ENCODE data around the gene PDS5A. TPM values are rescaled to one million over a fixed set of nuclear protein-coding genes. Genes with fewer than 3 reads are reported as not detected.
"Not testable (repeated sequence)": the region's sequence is repeated elsewhere in the genome, so short reads cannot be mapped to it uniquely, and the experiment has no call there.

Gene PDS5A
- 65.5 TPM for polyA plus RNA-seq (2013, experiment 1 of 4)
- 62.2 TPM for polyA plus RNA-seq (2013, experiment 2 of 4)
- 54.5 TPM for polyA plus RNA-seq (2013, experiment 3 of 4)
- 61.5 TPM for polyA plus RNA-seq (2013, experiment 4 of 4)

- Histone ChIP-seq H3K4me1 (ENCODE audit: control insufficient read depth, insufficient read depth, low read length) (peaks cover 9% of the 10 kb centered on the region), H3K4me3 (ENCODE audit: insufficient read depth, low read depth, low read length) (peak within 1 kb of the TSS; percentile 66), H3K27ac (ENCODE audit: insufficient read depth, low read depth, low read length, poor library complexity, severe bottlenecking) (peak within 1 kb of the TSS; percentile 87), H3K36me3 (ENCODE audit: control insufficient read depth, insufficient read depth, low read length) (peaks cover 18% of the 10 kb centered on the region), H3K9me3 (ENCODE audit: control insufficient read depth, low read length) (no peaks in the 10 kb centered on the region), H3K27me3 (ENCODE audit: control insufficient read depth, insufficient read depth, low read length, poor library complexity, severe bottlenecking) (no peaks in the 10 kb centered on the region)
- WGBS, 2 experiments, result 2% methylated on average over 117 of the region's 117 CpGs
Measured at GRCh38 chr4:39977489-39978377, at the start of gene PDS5A. Gene PDS5A (minus strand): TSS chr4:39977911. CDS start chr4:39976577, 1,334 bp downstream.

GRCh38 chr4:40024049-40024448, 46.3 kb upstream of the PDS5A start:
- H3K27ac ChIP-seq (ENCODE audit: insufficient read depth, low read depth, low read length, poor library complexity, severe bottlenecking); H3K36me3 ChIP-seq (ENCODE audit: control insufficient read depth, insufficient read depth, low read length); H3K4me1 ChIP-seq (ENCODE audit: control insufficient read depth, insufficient read depth, low read length); H3K9me3 ChIP-seq (ENCODE audit: control insufficient read depth, low read length); H3K4me3 ChIP-seq (ENCODE audit: insufficient read depth, low read depth, low read length); H3K27me3 ChIP-seq (ENCODE audit: control insufficient read depth, insufficient read depth, low read length, poor library complexity, severe bottlenecking): not testable (repeated sequence)
- 86 to 92% methylated on average over 3 to 5 of the region's 7 CpGs for WGBS, 2 experiments

GRCh38 chr4:40021116-40021515, 43.4 kb upstream of the PDS5A start:
- H3K27me3 ChIP-seq (ENCODE audit: control insufficient read depth, insufficient read depth, low read length, poor library complexity, severe bottlenecking); H3K27ac ChIP-seq (ENCODE audit: insufficient read depth, low read depth, low read length, poor library complexity, severe bottlenecking); H3K9me3 ChIP-seq (ENCODE audit: control insufficient read depth, low read length); H3K36me3 ChIP-seq (ENCODE audit: control insufficient read depth, insufficient read depth, low read length); H3K4me1 ChIP-seq (ENCODE audit: control insufficient read depth, insufficient read depth, low read length); H3K4me3 ChIP-seq (ENCODE audit: insufficient read depth, low read depth, low read length): not testable (repeated sequence)
- WGBS, 2 experiments, result 93 to 95% methylated on average over 7 of the region's 7 CpGs

- H3K36me3 ChIP-seq (ENCODE audit: control insufficient read depth, insufficient read depth, low read length), result no peaks in the 10 kb centered on the region
- no peaks in the 10 kb centered on the region for H3K9me3 ChIP-seq (ENCODE audit: control insufficient read depth, low read length)
- WGBS, 2 experiments, result 91% methylated on average over 15 of the region's 15 CpGs
- H3K27me3 ChIP-seq (ENCODE audit: control insufficient read depth, insufficient read depth, low read length, poor library complexity, severe bottlenecking), result no peaks in the 10 kb centered on the region
- H3K4me1 ChIP-seq (ENCODE audit: control insufficient read depth, insufficient read depth, low read length), result no peaks in the 10 kb centered on the region
- no peak overlapping the region for H3K4me3 ChIP-seq (ENCODE audit: insufficient read depth, low read depth, low read length)
- H3K27ac ChIP-seq (ENCODE audit: insufficient read depth, low read depth, low read length, poor library complexity, severe bottlenecking), result no peak overlapping the region
Measured at GRCh38 chr4:40020221-40020620, 42.5 kb upstream of the PDS5A start.

GRCh38 chr4:40016007-40016406, 38.3 kb upstream of the PDS5A start:
- no peaks in the 10 kb centered on the region for H3K9me3 ChIP-seq (ENCODE audit: control insufficient read depth, low read length)
- H3K4me3 ChIP-seq (ENCODE audit: insufficient read depth, low read depth, low read length), result no peak overlapping the region
- no peaks in the 10 kb centered on the region for H3K4me1 ChIP-seq (ENCODE audit: control insufficient read depth, insufficient read depth, low read length)
- H3K27me3 ChIP-seq (ENCODE audit: control insufficient read depth, insufficient read depth, low read length, poor library complexity, severe bottlenecking), result no peaks in the 10 kb centered on the region
- H3K27ac ChIP-seq (ENCODE audit: insufficient read depth, low read depth, low read length, poor library complexity, severe bottlenecking), result no peak overlapping the region
- H3K36me3 ChIP-seq (ENCODE audit: control insufficient read depth, insufficient read depth, low read length), result no peaks in the 10 kb centered on the region
- 96 to 97% methylated on average over 2 of the region's 2 CpGs for WGBS, 2 experiments

GRCh38 chr4:40003986-40004385, 26.3 kb upstream of the PDS5A start:
- 100% methylated on average over 1 of the region's 1 CpG for WGBS, 2 experiments

GRCh38 chr4:40000711-40001110, 23.0 kb upstream of the PDS5A start:
- Histone ChIP-seq H3K4me1 (ENCODE audit: control insufficient read depth, insufficient read depth, low read length) (no peaks in the 10 kb centered on the region), H3K4me3 (ENCODE audit: insufficient read depth, low read depth, low read length) (no peak overlapping the region), H3K27me3 (ENCODE audit: control insufficient read depth, insufficient read depth, low read length, poor library complexity, severe bottlenecking) (no peaks in the 10 kb centered on the region), H3K9me3 (ENCODE audit: control insufficient read depth, low read length) (no peaks in the 10 kb centered on the region), H3K27ac (ENCODE audit: insufficient read depth, low read depth, low read length, poor library complexity, severe bottlenecking) (no peak overlapping the region), H3K36me3 (ENCODE audit: control insufficient read depth, insufficient read depth, low read length) (no peaks in the 10 kb centered on the region)
- WGBS, 2 experiments, result 83 to 88% methylated on average over 5 to 6 of the region's 6 CpGs

More at GRCh38 chr4:40003986-40004385, 26.3 kb upstream of the PDS5A start:
- H3K27ac ChIP-seq (ENCODE audit: insufficient read depth, low read depth, low read length, poor library complexity, severe bottlenecking), result no peak overlapping the region
- no peaks in the 10 kb centered on the region for H3K27me3 ChIP-seq (ENCODE audit: control insufficient read depth, insufficient read depth, low read length, poor library complexity, severe bottlenecking)
- no peaks in the 10 kb centered on the region for H3K36me3 ChIP-seq (ENCODE audit: control insufficient read depth, insufficient read depth, low read length)
- H3K4me3 ChIP-seq (ENCODE audit: insufficient read depth, low read depth, low read length), result no peak overlapping the region
- H3K4me1 ChIP-seq (ENCODE audit: control insufficient read depth, insufficient read depth, low read length), result no peaks in the 10 kb centered on the region
- no peaks in the 10 kb centered on the region for H3K9me3 ChIP-seq (ENCODE audit: control insufficient read depth, low read length)

- WGBS, 2 experiments, result 87 to 93% methylated on average over 7 to 8 of the region's 8 CpGs
- no peak overlapping the region for H3K27ac ChIP-seq (ENCODE audit: insufficient read depth, low read depth, low read length, poor library complexity, severe bottlenecking)
Measured at GRCh38 chr4:39998659-39999345, 21.1 kb upstream of the PDS5A start.

GRCh38 chr4:39996811-39997210, 19.1 kb upstream of the PDS5A start:
- no peaks in the 10 kb centered on the region for H3K9me3 ChIP-seq (ENCODE audit: control insufficient read depth, low read length)
- H3K4me3 ChIP-seq (ENCODE audit: insufficient read depth, low read depth, low read length), result no peak overlapping the region
- no peaks in the 10 kb centered on the region for H3K4me1 ChIP-seq (ENCODE audit: control insufficient read depth, insufficient read depth, low read length)
- H3K36me3 ChIP-seq (ENCODE audit: control insufficient read depth, insufficient read depth, low read length), result no peaks in the 10 kb centered on the region
- H3K27ac ChIP-seq (ENCODE audit: insufficient read depth, low read depth, low read length, poor library complexity, severe bottlenecking), result no peak overlapping the region
- WGBS, 2 experiments, result 77 to 81% methylated on average over 7 to 8 of the region's 8 CpGs
- H3K27me3 ChIP-seq (ENCODE audit: control insufficient read depth, insufficient read depth, low read length, poor library complexity, severe bottlenecking), result no peaks in the 10 kb centered on the region

More at GRCh38 chr4:39998659-39999345, 21.1 kb upstream of the PDS5A start:
- Histone ChIP-seq H3K9me3 (ENCODE audit: control insufficient read depth, low read length) (no peaks in the 10 kb centered on the region), H3K36me3 (ENCODE audit: control insufficient read depth, insufficient read depth, low read length) (no peaks in the 10 kb centered on the region), H3K27me3 (ENCODE audit: control insufficient read depth, insufficient read depth, low read length, poor library complexity, severe bottlenecking) (no peaks in the 10 kb centered on the region), H3K4me1 (ENCODE audit: control insufficient read depth, insufficient read depth, low read length) (no peaks in the 10 kb centered on the region), H3K4me3 (ENCODE audit: insufficient read depth, low read depth, low read length) (no peak overlapping the region)

- H3K27me3 ChIP-seq (ENCODE audit: control insufficient read depth, insufficient read depth, low read length, poor library complexity, severe bottlenecking), result no peaks in the 10 kb centered on the region
- 100% methylated on average over 1 of the region's 1 CpG; no CpG with 5 or more reads in 1 of the 2 experiments for WGBS, 2 experiments
- no peaks in the 10 kb centered on the region for H3K4me1 ChIP-seq (ENCODE audit: control insufficient read depth, insufficient read depth, low read length)
Measured at GRCh38 chr4:39994406-39994805, 16.7 kb upstream of the PDS5A start.

More at GRCh38 chr4:39994406-39994805, 16.7 kb upstream of the PDS5A start:
- Histone ChIP-seq H3K27ac (ENCODE audit: insufficient read depth, low read depth, low read length, poor library complexity, severe bottlenecking) (no peak overlapping the region), H3K36me3 (ENCODE audit: control insufficient read depth, insufficient read depth, low read length) (no peaks in the 10 kb centered on the region), H3K9me3 (ENCODE audit: control insufficient read depth, low read length) (no peaks in the 10 kb centered on the region), H3K4me3 (ENCODE audit: insufficient read depth, low read depth, low read length) (no peak overlapping the region)
